Raji (cell line): Measurements from ENCODE around the gene PGS1.

Experiments
- POLR2A ChIP-seq: IDR thresholded peaks from 2 replicates; pipeline ENCODE4 v1.6.1; 2011; ENCODE audit warnings: low read depth, low read length, control low read depth; ENCODE audit not compliant: insufficient read depth

Gene PGS1, protein sequence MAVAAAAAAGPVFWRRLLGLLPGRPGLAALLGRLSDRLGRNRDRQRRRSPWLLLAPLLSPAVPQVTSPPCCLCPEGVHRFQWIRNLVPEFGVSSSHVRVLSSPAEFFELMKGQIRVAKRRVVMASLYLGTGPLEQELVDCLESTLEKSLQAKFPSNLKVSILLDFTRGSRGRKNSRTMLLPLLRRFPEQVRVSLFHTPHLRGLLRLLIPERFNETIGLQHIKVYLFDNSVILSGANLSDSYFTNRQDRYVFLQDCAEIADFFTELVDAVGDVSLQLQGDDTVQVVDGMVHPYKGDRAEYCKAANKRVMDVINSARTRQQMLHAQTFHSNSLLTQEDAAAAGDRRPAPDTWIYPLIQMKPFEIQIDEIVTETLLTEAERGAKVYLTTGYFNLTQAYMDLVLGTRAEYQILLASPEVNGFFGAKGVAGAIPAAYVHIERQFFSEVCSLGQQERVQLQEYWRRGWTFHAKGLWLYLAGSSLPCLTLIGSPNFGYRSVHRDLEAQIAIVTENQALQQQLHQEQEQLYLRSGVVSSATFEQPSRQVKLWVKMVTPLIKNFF

DNA sequence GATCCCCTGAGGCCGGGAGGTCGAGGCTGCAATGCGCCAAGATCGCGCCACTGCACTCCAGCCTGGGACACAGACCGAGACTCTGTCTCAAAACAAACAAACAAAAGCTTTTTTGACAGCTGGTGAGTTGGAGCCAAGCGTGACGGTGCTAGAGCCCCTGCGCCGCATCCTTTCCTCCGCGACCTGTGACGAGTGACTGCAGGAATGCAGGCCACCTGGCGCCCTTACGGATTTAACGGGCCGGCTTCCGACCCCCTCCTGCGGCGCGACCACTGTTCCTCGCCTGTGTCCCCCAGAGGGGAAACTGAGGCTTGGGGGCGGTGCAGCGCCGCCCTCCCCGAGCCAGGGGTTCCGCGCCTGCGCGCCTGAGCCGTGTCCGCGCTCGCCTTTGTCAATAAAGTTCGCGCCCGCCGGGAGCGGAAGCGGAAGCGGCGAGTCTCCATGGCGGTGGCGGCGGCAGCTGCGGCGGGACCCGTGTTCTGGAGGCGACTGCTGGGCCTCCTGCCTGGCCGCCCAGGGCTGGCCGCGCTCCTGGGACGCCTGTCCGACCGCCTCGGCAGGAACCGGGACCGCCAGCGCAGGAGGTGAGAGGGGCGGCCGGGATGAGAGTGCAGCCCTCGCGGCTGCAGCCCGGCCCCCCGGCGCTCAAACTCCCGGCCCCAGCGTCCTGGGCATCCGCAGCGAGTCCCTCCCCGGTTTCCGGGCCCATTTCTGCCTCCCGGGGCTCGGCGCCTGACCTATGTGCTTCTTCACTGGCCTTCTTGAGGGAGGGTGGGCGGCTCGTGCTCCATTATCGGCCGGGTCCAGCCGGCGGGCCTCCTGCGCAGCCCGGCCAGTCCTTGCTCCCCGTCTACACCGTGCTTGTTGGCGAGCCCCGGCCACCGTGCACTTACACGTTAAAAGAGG is at the start of gene PGS1:
Gene PGS1 (plus strand): TSS at position 425 of the 906 bp plus-strand sequence. CDS start 17 bp downstream, at position 442.
- peak; percentile 83 for TF ChIP-seq POLR2A

GRCh38 chr17:78329263-78330059 is 49.0 kb upstream of the PGS1 start:
- no peak for TF ChIP-seq POLR2A

DNA sequence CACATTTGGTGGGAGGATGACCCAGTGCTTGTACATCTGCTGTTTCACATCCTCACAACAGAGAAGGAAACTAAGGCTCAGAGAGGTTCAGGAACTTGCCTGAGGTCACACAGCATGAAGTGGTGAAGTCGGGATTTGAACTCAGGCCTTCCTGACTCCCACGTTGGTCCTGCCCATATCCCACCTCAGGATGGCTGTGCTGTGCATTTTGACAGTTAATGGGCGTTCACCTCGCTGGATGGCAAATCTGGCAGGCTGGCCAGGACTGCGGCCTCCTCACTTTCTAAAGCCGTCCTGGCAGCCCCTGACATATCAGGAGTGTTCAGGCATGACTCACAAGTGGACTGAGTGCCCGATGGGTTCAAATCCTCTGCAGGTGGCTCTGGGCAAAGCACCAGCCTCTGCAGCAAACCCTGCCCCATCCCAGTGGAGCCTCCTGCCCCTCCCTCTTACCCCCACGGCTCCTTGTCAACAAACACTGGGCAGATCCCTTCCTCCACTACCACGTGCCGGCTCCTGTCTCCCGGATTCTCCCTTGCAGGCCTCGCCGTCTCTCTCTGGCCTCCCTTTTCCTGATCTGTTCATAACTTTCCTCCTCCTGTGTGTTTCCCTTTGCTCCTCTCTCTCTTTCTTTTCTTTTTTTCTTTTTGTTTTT is 47.8 kb upstream of the PGS1 start:
- no peak for TF ChIP-seq POLR2A

DNA sequence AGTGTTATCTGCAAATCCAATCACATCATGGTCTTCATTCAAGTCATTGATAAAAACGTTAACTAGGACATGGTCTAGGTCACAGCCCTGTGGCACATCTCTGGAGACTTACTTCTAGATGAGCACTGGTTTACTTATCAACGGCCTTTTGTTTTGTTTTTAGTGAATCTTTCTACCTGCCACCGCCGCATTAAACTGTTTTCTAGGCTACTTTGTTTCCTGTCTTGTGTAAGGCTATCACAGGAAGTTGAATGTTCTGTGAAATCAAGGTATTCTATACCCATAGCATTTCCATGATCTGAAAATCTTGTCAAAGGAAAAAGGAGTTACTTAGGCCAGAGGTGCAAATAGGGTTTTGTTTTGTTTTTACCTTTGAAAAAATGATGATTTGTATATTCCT is 45.5 kb upstream of the PGS1 start:
- TF ChIP-seq POLR2A, result no peak

- TF ChIP-seq POLR2A, result no peak
These were observed 43.2 kb upstream of the PGS1 start for GRCh38 chr17:78335209-78335608.

DNA sequence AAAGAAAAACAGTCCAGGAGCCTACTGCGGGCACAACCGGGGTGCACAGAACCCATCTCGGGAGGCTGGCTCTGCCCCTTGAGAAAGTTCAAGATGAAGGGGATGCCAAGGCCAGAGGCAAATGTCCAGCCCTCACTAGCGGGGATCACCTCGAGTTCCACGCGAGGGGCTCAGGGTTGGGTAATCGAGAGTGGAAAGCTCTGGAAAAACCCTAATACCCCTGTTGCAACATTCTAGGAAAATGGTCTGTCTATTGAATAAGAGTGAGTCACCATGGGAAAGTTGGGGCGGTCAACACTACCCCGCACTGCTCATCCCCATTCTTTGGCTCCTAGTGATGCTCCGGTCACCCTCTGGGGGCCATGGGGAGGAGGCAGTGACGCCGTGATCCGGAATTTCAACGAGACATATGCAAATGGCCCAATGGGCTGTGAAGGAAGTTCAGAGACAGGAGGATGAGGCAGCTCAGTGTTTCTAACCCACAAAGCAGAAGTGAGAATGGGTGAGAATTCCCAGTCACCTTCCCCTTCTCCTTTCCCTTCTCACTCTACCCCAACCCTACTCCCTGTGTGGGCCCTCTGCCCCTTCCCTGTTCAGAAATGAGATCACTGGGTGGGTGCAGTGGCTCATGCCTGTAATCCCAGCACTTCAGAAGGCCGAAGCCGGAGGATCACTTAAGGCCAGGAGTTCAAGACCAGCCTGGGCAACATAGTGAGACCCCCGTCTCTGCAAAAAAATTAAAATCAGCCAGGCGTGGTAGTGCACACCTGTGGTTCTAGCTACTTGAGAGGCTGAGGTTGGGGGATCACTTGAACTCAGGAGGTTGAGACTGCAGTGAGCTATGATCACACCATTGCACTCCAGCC is 41.0 kb upstream of the PGS1 start:
- TF ChIP-seq POLR2A, result no peak

GRCh38 chr17:78338486-78339259 is 39.8 kb upstream of the PGS1 start:
- no peak for TF ChIP-seq POLR2A

DNA sequence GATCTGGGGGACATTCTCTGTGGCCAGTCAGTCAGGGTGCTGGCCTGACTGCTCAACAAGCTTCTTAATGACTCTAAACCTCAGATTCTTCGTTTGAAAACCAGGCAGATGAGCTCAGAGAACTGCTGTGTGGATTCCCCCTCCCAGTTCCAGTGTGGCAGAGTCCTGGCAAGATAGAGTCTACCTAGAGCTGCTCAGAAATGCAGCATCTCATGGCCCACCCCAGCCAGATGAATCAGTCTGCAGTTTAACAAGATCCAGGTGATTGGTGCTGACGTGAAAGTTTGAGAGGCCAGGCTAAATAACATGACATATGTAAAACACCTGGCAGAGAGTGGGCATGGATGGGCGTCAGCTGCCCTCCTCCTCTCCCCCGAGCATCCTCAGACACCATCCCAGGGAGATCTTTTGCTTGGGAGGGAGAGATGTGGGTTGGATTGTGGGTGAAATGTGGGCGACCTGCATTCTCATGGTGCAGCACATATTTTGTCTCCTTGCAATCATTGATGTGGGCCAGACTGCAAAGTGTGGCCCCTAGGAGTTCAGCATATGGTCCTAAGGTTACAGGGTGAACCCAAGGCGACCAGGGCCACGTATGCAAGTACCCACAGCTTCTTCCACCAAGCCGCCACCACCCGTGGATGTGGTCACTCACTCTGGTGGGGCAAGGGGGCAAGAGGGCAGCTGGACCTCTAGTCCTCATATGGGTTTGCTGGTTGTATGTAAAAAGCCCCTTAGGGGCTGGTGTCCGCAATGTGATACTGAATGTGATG is 38.1 kb upstream of the PGS1 start:
- TF ChIP-seq POLR2A, result no peak

- TF ChIP-seq POLR2A, result no peak
These were observed 36.6 kb upstream of the PGS1 start for GRCh38 chr17:78341559-78342448.

DNA sequence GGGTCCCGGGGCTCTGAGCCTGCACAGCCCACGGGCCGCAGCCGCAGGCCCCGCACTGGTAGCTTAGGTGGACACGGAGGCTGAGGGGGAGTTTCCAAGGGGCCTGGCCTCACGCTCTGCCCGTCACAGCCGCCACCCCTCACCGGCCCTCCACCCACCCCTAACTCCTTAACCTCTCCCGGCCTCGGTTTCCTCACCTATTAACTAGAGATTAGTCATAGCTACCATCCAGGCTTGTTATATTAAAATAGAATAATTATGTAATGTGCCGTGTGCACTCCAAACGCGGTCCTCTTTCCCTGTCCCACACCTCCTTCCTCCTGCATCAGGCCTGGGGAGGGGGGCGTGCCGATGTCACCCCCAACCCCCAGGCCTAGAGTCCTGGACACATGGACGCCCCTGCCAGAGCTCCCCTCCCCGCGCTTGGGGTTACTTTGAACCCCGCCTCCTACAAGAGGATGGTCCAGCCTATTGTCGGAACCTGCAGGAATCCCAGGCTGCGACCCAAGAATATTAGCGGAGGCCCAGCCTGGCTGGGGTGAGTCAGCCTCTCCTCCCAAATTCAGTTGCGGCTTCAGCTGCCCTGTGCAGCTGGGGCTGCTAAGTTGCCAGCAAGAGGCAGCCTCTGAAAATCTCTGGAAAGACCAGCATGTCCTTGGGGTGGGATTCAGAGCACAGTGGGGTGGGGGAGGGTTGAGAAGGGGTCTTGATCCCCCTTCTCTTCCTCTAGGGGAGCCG is 35.8 kb upstream of the PGS1 start:
- no peak for TF ChIP-seq POLR2A
